Stromal cell of bone marrow (primary cell): ENCODE measurements around the gene GPC6.
A peak's percentile ranks its signal among the peaks of the same experiment; 100 is the strongest.

Experiments
- DNase-seq: peaks from one replicate; pipeline ENCODE4 v3.0.0-alpha.2; 2012; ENCODE audit warnings: low read depth

Gene GPC6

DNA sequence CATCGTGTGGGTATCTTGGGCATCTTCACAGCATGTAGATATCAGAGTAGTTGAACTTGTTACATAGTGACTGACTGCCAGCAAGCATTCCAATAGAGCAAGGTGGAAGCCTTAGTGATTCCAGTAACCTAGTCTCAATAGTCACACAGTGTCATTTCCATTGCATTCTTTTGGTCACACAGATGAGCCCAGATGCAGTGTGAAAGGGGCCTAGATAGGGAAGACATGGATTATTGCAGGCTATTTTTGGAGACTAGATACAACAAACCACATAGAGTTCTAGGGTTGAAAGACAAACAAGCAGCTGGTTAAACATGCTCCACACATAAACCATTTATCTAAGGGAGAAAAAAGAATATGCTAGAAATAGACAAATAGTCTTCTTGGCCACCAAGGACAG is 699.4 kb downstream of the GPC6 start:
- no peak for DNase-seq

DNA sequence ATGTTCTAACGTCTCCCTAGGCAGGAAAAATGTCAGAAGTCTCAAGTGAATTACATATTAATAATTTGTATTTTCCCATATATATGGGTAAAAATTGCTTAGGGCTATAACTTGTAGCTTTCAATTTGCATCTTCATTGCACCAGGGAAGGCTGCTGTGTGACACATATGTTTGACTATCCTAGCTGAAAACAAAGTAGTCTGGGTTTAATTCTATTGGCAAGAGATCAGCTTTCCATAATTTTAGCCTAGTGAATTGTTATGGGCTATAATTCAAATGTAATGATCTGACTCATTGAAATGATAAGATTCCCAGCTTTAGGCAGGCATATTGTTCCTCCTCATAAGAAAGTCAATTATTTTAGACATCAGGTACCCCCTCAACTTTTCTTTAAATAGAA is 699.8 kb downstream of the GPC6 start:
- DNase-seq: no peak

DNA sequence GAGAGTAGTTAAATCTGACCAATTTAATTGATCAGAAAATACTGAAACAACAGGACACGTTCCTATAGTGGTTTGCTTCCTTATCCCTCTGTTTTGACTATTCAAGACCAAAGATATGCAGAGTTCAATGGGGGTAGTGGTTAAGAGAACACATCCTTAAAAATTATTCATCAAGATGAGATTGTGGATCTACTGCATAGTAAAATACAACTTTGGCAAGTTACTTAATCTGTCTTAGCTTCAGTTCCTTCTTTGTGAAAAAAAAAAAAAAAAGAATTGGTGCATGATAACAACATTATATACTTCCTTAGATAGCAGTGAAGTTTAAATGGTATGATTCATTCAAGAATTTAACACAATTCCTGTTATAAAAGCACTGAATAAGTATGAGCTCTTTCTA is 700.8 kb downstream of the GPC6 start:
- no peak for DNase-seq

- no peak for DNase-seq
These were observed 706.3 kb downstream of the GPC6 start for GRCh38 chr13:93932901-93933300.

GRCh38 chr13:93936901-93937300 is 710.3 kb downstream of the GPC6 start:
- DNase-seq: no peak

DNA sequence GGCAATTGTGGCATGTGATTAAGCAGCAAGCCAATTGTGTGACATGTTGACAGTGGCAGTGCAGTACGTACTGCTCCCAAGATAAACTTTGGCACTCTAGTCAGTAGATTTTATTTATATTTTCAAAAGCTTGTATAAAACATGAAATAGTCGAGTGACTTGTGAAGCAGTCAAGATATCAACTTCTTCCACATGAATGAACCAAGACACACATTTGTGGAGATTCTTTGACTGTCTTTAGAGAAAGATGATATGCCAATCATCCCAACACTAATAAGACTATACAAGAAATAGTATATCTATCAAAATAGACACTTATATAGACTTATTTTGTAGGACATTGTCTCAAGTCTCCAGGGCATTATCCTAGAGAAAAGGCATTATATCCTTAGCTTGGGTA is 714.8 kb downstream of the GPC6 start:
- DNase-seq: no peak

DNA sequence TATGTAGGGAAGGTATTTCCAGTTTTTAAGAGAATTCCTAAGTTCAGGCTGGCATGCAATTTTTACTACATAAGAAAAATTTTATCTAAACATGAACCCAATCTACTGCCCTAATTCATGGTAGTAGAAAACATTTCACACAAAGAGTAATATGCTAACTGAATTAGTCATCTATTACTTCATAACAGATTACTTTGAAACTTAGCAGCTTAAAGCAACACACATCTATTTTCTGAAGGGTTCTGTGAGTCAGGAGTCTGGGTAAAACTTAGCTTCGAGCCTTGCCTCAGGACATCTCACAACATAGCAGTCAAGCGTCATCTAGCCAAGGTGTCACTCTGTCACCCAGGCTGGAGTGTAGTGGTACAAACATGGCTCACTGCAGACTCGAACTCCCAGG is 715.4 kb downstream of the GPC6 start:
- no peak for DNase-seq

- DNase-seq: no peak
These were observed 719.0 kb downstream of the GPC6 start for GRCh38 chr13:93945621-93946020.

DNA sequence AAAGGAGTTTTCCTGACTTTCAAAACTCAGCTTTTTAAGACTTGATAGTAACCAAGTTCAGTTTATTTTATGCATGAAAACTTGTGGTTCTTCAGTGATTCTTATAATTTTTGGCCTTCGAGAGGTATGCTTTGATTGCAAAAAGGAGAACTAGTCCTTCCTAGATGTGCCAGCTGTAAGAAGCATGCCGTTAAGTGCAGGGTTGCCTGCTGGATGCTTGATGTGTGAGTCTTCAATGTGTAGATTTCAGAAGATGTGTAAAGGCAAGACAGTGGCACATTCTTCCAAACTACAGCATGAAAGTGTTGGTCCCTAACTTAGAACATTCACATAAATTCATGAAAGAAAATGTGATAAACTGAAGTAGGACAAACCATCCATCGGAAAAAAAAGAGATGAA is 720.4 kb downstream of the GPC6 start:
- no peak for DNase-seq

DNA sequence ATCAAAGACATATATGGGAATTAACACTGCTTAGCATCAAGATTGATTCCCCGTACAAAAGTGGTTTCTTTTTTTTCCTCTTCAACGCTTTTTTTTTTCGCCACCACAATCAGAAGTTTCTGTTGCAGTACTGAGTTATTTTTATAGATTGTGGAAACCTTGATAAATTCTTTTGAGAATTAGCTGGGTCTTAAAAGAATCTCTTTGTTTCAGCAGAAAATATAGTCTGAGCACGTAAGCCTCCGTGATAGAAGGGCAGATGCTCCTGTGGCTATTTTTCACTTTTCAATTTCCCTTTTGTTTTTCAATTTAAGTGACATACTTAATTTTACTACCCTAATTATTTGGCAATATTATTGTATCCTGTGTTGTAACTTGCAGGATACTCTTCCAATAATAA is 721.0 kb downstream of the GPC6 start:
- no peak for DNase-seq

DNA sequence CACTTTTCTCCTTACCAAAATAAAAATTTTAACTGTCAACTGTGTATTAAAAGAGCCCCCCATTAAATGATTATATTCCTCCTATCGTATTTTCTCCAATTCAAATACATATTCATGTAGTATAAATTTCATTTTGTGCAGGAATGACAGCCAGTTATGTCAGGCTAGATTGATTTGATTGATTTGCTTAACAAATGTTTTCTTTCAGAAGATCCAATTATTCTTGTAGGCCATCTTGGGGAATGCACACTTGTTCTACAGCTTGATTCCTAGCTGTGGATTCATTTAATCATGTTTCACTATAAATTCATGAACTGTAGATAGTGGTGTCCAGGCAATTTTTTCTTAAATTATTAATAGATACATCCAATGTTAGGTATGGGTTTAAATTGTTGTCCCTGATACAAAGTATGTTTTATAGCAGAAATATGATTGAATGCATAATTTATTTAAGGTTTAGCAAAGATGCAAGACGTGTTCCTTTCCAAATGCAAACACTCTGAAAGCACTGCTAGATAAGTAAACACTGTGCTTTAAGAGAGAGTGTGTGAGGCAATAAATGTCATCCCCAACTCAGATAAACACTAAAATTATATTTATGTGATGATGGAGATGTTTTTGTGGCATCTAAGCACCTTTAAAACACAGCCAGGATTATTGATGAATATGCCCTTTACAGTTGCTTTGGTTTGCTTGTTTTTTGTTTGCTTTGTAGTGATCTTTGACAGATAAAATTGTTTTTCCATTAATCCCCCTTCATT is 721.7 kb downstream of the GPC6 start:
- DNase-seq: no peak

DNA sequence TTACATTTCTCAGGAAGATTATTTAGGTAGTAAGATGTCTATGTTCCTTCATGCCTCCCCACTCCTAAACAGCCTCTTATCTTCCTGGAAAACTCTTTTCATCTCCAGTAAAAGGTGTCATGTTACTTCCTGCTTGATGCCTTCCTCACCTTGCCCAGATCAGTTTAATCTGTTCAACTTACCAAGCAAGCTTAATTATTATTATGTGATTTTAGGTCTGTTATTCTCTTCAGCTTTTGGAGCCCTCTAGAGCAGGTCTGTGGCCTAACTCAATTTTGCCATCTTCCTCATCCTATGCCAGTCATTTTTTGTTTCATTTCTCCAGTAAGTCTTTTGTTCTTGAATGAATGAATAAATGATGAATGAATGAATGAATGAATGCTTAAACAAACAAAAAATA is 724.5 kb downstream of the GPC6 start:
- DNase-seq: no peak

GRCh38 chr13:93951951-93952350 is 725.3 kb downstream of the GPC6 start:
- DNase-seq: no peak

GRCh38 chr13:93953841-93954240 is 727.2 kb downstream of the GPC6 start:
- no peak for DNase-seq

DNA sequence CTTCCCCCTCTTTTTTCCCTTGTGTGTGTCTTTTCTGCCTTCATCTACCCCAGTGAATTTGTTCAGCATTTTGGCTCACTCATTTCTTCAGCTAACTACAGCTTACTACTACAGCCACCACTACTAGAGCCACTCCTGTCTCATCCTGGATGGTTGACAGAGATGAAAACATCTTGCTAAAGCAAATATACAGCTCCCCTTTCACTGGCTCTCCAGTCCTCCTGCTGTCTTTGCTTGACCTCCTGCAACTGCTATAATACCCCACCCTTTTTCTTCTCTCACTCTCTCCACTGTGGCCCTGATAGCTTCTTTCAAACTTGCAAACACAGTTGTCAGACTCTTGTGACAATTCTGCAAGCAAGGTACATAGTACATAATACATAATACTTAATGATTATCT is 729.3 kb downstream of the GPC6 start:
- no peak for DNase-seq

- no peak for DNase-seq
These were observed 729.8 kb downstream of the GPC6 start for GRCh38 chr13:93956426-93956825.

DNA sequence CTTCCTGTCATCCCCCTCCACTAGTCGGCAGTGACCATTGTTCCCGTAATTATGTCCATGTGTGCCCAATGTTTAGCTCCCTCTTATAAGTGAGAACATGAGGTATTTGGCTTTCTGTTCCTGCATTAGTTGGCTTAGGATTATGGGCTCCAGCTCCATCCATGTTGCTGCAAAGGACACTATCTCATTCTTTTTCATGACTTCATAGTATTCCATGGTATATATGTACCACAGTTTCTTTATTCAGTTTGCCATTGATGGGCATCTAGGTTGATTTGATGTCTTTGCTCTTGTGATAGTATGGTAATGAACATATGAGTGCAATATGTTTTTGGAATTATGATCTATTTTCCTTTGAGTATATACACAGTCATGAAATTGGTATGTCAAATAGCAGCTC is 730.8 kb downstream of the GPC6 start:
- no peak for DNase-seq

GRCh38 chr13:93959796-93960533 is 733.4 kb downstream of the GPC6 start:
- no peak for DNase-seq

DNA sequence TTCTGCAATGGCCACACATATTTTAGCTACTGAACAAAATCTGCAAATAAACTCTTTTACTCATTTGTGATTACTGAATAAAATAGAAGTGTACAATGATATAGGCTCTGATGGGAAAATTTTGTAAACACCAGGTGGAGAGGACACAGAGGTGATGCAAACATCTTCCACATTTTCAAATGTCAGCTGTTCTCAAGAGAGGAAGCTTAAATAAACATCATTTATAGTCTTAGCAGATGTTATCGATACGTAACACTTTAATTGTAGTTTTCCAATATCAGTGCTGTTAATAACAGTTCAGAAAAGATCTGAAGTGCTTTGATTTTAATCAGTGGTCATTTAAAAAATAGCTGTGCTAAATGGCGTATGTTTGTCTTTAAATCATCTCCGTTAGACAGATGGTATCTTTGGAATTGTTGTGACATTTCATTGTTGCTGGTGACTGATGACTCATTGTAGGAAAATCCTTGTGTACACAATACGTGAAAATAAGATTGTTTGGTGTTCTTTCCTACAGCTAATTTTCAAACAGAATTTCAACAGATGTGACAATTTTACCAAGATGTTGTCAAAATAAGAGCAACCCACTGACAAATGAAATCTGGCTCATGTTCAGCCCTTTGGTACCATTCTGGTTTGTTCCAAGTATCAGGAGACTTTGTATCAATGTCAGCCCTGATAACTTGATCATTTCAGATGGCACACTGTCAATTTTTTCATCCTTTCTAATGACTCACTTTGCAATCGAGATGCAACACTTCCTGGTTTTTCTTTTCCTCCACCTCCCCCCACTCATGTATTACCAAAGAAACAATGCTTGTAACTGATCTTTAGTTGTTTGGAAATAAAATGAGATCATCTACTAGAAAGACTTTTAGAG is 736.9 kb downstream of the GPC6 start:
- peak; percentile 18 for DNase-seq

DNA sequence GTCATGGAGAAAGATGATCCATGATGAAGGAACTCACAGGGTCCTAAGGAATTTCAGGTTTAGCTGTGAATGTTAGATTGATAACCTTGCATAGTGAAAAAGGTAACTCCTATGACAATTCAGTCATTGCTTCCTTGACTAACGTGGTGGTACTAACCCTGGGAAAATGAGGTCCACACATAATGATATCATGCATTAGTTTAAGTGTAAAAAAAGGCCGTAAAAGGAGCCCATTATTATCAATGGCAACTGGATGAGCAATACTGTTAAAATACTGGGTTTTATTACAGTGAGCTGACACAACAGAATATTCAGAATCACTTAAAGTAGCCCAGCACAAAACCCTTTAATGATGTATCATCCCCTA is 737.5 kb downstream of the GPC6 start:
- DNase-seq: no peak

DNA sequence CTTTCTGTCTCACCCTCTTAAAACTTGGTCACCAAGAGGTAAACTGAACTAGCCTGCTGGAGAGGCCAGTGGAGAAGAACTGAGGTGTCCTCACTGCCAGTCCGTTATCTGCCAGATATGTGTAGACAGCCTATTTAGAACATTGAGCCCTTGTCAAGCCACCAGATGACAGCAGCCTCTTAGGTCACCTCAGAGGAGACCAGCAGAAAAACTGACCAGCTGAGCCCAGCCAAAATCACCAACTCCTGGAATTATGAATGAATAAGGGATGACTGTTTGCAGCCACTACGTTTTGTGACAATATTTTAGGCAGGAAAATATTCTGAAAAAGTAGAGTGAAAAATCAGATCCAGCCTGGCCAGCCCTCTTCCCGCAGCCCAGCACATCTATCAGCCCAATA is 739.0 kb downstream of the GPC6 start:
- DNase-seq: no peak

- no peak for DNase-seq
These were observed 739.8 kb downstream of the GPC6 start for GRCh38 chr13:93966267-93966936.
